ENCODE measurements around the gene SULT1A2.

Gene SULT1A2

GRCh38 chr16:28543072-28543471 is 53.8 kb downstream of the SULT1A2 start:
- no peaks in the 10 kb centered on the region for H3K27me3 ChIP-seq (ENCODE audit: control insufficient read depth, insufficient read depth, low read length, poor library complexity, severe bottlenecking)
- WGBS, 2 experiments: 93 to 94% methylated on average over 7 of the region's 7 CpGs
- H3K27ac ChIP-seq (ENCODE audit: insufficient read depth, low read depth, low read length, poor library complexity, severe bottlenecking): no peak overlapping the region
- H3K4me1 ChIP-seq (ENCODE audit: control insufficient read depth, insufficient read depth, low read length): no peaks in the 10 kb centered on the region
- no peak overlapping the region for H3K4me3 ChIP-seq (ENCODE audit: insufficient read depth, low read depth, low read length)
- H3K36me3 ChIP-seq (ENCODE audit: control insufficient read depth, insufficient read depth, low read length): no peaks in the 10 kb centered on the region
- no peaks in the 10 kb centered on the region for H3K9me3 ChIP-seq (ENCODE audit: control insufficient read depth, low read length)

- H3K27me3 ChIP-seq (ENCODE audit: control insufficient read depth, insufficient read depth, low read length, poor library complexity, severe bottlenecking): no peaks in the 10 kb centered on the region
- WGBS, 2 experiments: 93% methylated on average over 7 of the region's 7 CpGs
Observed at GRCh38 chr16:28542646-28543045, 54.2 kb downstream of the SULT1A2 start.

More at GRCh38 chr16:28542646-28543045, 54.2 kb downstream of the SULT1A2 start:
- no peaks in the 10 kb centered on the region for H3K36me3 ChIP-seq (ENCODE audit: control insufficient read depth, insufficient read depth, low read length)
- H3K9me3 ChIP-seq (ENCODE audit: control insufficient read depth, low read length): no peaks in the 10 kb centered on the region
- H3K27ac ChIP-seq (ENCODE audit: insufficient read depth, low read depth, low read length, poor library complexity, severe bottlenecking): no peak overlapping the region
- no peak overlapping the region for H3K4me3 ChIP-seq (ENCODE audit: insufficient read depth, low read depth, low read length)
- H3K4me1 ChIP-seq (ENCODE audit: control insufficient read depth, insufficient read depth, low read length): no peaks in the 10 kb centered on the region
